ENCODE measurements around the gene CHMP1A.
"Not testable (repeated sequence)": the region's sequence is repeated elsewhere in the genome, so short reads cannot be mapped to it uniquely, and the experiment has no call there.

Gene CHMP1A

GRCh38 chr16:89669755-89670154 is 12.2 kb upstream of the CHMP1A start:
- H3K4me2 ChIP-seq = no peak overlapping the region
- H3K4me1 ChIP-seq (ENCODE audit: low read depth, poor library complexity, severe bottlenecking) = no peaks in the 10 kb centered on the region
- no peaks in the 10 kb centered on the region for H3K36me3 ChIP-seq (ENCODE audit: insufficient read depth)
- no peak overlapping the region for H3K27ac ChIP-seq
- no peak overlapping the region for H3K4me3 ChIP-seq (IDR thresholded peaks at IDR 0.05; ENCODE audit: insufficient read depth, low read depth, low read length)
- no peak overlapping the region for H2AFZ ChIP-seq (ENCODE audit: low read depth)
- no peaks in the 10 kb centered on the region for H4K20me1 ChIP-seq (ENCODE audit: insufficient read depth)
- no peaks in the 10 kb centered on the region for H3K79me2 ChIP-seq (ENCODE audit: insufficient read depth, low read depth)
- H3K9ac ChIP-seq = no peak overlapping the region
- no peak for TF ChIP-seq CTCF (conservative IDR thresholded peaks at IDR 0.05; ENCODE audit: low read depth, low read length)
- H3K27me3 ChIP-seq (ENCODE audit: insufficient read depth, low read depth) = no peaks in the 10 kb centered on the region

- Histone ChIP-seq H3K27me3 (ENCODE audit: insufficient read depth, low read depth) (no peaks in the 10 kb centered on the region), H4K20me1 (ENCODE audit: insufficient read depth) (no peaks in the 10 kb centered on the region), H3K79me2 (ENCODE audit: insufficient read depth, low read depth) (no peaks in the 10 kb centered on the region), H2AFZ (ENCODE audit: low read depth) (no peak overlapping the region), H3K9ac (no peak overlapping the region), H3K36me3 (ENCODE audit: insufficient read depth) (no peaks in the 10 kb centered on the region), H3K4me3 (IDR thresholded peaks at IDR 0.05; ENCODE audit: insufficient read depth, low read depth, low read length) (no peak overlapping the region), H3K4me2 (no peak overlapping the region), H3K27ac (no peak overlapping the region), H3K4me1 (ENCODE audit: low read depth, poor library complexity, severe bottlenecking) (no peaks in the 10 kb centered on the region)
- no peak for TF ChIP-seq CTCF (conservative IDR thresholded peaks at IDR 0.05; ENCODE audit: low read depth, low read length)
Measured at GRCh38 chr16:89668790-89669158, 11.3 kb upstream of the CHMP1A start.

- no peak overlapping the region for H3K4me3 ChIP-seq (IDR thresholded peaks at IDR 0.05; ENCODE audit: insufficient read depth, low read depth, low read length)
- no peaks in the 10 kb centered on the region for H3K79me2 ChIP-seq (ENCODE audit: insufficient read depth, low read depth)
- H3K36me3 ChIP-seq (ENCODE audit: insufficient read depth) = no peaks in the 10 kb centered on the region
- no peak overlapping the region for H3K4me2 ChIP-seq
- H3K27me3 ChIP-seq (ENCODE audit: insufficient read depth, low read depth) = no peaks in the 10 kb centered on the region
- no peak overlapping the region for H3K9ac ChIP-seq
- TF ChIP-seq CTCF (conservative IDR thresholded peaks at IDR 0.05; ENCODE audit: low read depth, low read length) = no peak
- no peaks in the 10 kb centered on the region for H4K20me1 ChIP-seq (ENCODE audit: insufficient read depth)
- no peaks in the 10 kb centered on the region for H3K4me1 ChIP-seq (ENCODE audit: low read depth, poor library complexity, severe bottlenecking)
- no peak overlapping the region for H3K27ac ChIP-seq
- no peak overlapping the region for H2AFZ ChIP-seq (ENCODE audit: low read depth)
Measured at GRCh38 chr16:89667633-89668032, 10.1 kb upstream of the CHMP1A start.

GRCh38 chr16:89667000-89667399 is 9.5 kb upstream of the CHMP1A start:
- not testable (repeated sequence) for H4K20me1 ChIP-seq (ENCODE audit: insufficient read depth); H3K27me3 ChIP-seq (ENCODE audit: insufficient read depth, low read depth); H3K79me2 ChIP-seq (ENCODE audit: insufficient read depth, low read depth); H3K27ac ChIP-seq; H2AFZ ChIP-seq (ENCODE audit: low read depth); H3K9ac ChIP-seq; H3K4me3 ChIP-seq (IDR thresholded peaks at IDR 0.05; ENCODE audit: insufficient read depth, low read depth, low read length); H3K4me1 ChIP-seq (ENCODE audit: low read depth, poor library complexity, severe bottlenecking); H3K36me3 ChIP-seq (ENCODE audit: insufficient read depth); H3K4me2 ChIP-seq
- TF ChIP-seq CTCF (conservative IDR thresholded peaks at IDR 0.05; ENCODE audit: low read depth, low read length) = peak; percentile 52; the same call in 1 of the 2 replicates

- not testable (repeated sequence) for H3K27ac ChIP-seq; H4K20me1 ChIP-seq (ENCODE audit: insufficient read depth); H3K9ac ChIP-seq; H3K27me3 ChIP-seq (ENCODE audit: insufficient read depth, low read depth); H3K79me2 ChIP-seq (ENCODE audit: insufficient read depth, low read depth); H3K4me3 ChIP-seq (IDR thresholded peaks at IDR 0.05; ENCODE audit: insufficient read depth, low read depth, low read length); H3K4me2 ChIP-seq; H2AFZ ChIP-seq (ENCODE audit: low read depth); H3K36me3 ChIP-seq (ENCODE audit: insufficient read depth); H3K4me1 ChIP-seq (ENCODE audit: low read depth, poor library complexity, severe bottlenecking)
Measured at GRCh38 chr16:89664238-89664637, 6.7 kb upstream of the CHMP1A start.
